DND-41 (cell line): ENCODE results near the gene GLYATL1B.
"Not testable (repeated sequence)": the region's sequence is repeated elsewhere in the genome, so short reads cannot be mapped to it uniquely, and the experiment has no call there.

Experiments used
- ATAC-seq: fragments of 200-7000 bp; cut with Tn5 transposase; 3 replicates; pipeline ENCODE4 v1.9.1; 2021; ENCODE audit warnings: low read depth; ENCODE audit not compliant: insufficient read depth
- DNase-seq: peaks from one replicate; pipeline ENCODE4 v3.0.0-alpha.2; 2020
- H2AFZ ChIP-seq: 2 replicates; pipeline ENCODE4 v1.6.0; 2012; ENCODE audit warnings: low read depth, low read length
- H3K27ac ChIP-seq: 2 replicates; pipeline ENCODE4 v1.5.1; 2012; ENCODE audit warnings: low read length, inconsistent platforms
- H3K27me3 ChIP-seq: fragments of 200-600 bp; sonication (generic); 2 replicates; pipeline ENCODE4 v1.6.0; 2012; ENCODE audit warnings: low read length, mild to moderate bottlenecking, inconsistent platforms; ENCODE audit not compliant: insufficient read depth, poor library complexity
- H3K36me3 ChIP-seq: 2 replicates; pipeline ENCODE4 v1.5.1; 2012; ENCODE audit warnings: low read length, inconsistent platforms; ENCODE audit not compliant: insufficient read depth
- H3K4me1 ChIP-seq: 2 replicates; pipeline ENCODE4 v1.5.1; 2012; ENCODE audit warnings: mild to moderate bottlenecking, low read length; ENCODE audit not compliant: insufficient read depth
- H3K4me2 ChIP-seq: 2 replicates; pipeline ENCODE4 v1.6.0; 2012; ENCODE audit warnings: mild to moderate bottlenecking, moderate library complexity, low read length, inconsistent platforms; ENCODE audit not compliant: insufficient read depth
- H3K4me3 ChIP-seq, 2 experiments: fragments of 200-600 bp in 1 of 2; shearing (Covaris generic) in 1 of 2; 2 replicates each; pipeline ENCODE4 v1.5.1; 2012 to 2016; ENCODE audit warnings: inconsistent platforms in 2 of 2, low read length in 2 of 2, mild to moderate bottlenecking in 2 of 2, low read depth in 1 of 2, moderate library complexity in 1 of 2
- H3K79me2 ChIP-seq: 2 replicates; pipeline ENCODE4 v1.6.0; 2012; ENCODE audit warnings: low read length, inconsistent platforms; ENCODE audit not compliant: insufficient read depth
- H3K9ac ChIP-seq: 2 replicates; pipeline ENCODE4 v1.6.0; 2012; ENCODE audit warnings: low read depth, mild to moderate bottlenecking, inconsistent platforms, low read length, moderate library complexity
- H3K9me3 ChIP-seq: 2 replicates; pipeline ENCODE4 v1.5.1; 2012; ENCODE audit warnings: low read length, moderate library complexity, mild to moderate bottlenecking, inconsistent platforms; ENCODE audit not compliant: insufficient read depth, severe bottlenecking
- H4K20me1 ChIP-seq: 2 replicates; pipeline ENCODE4 v1.6.0; 2012; ENCODE audit warnings: low read length; ENCODE audit not compliant: insufficient read depth
- CTCF ChIP-seq: IDR thresholded peaks from 2 replicates; pipeline ENCODE4 v1.5.1; 2012; ENCODE audit warnings: borderline replicate concordance, low read length, moderate library complexity, mild to moderate bottlenecking; ENCODE audit not compliant: poor library complexity, severe bottlenecking; ENCODE audit errors: extremely low read depth
- EZH2 ChIP-seq: IDR thresholded peaks from 3 replicates; pipeline ENCODE4 v1.6.1; 2012; ENCODE audit warnings: borderline replicate concordance, low read depth, mild to moderate bottlenecking, moderate library complexity, low read length, inconsistent platforms; ENCODE audit not compliant: severe bottlenecking

Gene GLYATL1B

GRCh38 chr11:59086007-59086406, at the start of gene GLYATL1B:
Gene GLYATL1B, plus strand, starts transcription at chr11:59086307. Its CDS starts 0 bp downstream, at chr11:59086307.
- H3K27me3 ChIP-seq, H2AFZ ChIP-seq, ATAC-seq: not testable (repeated sequence)

GRCh38 chr11:59036542-59036941, 49.6 kb upstream of the GLYATL1B start:
- H3K9ac ChIP-seq, DNase-seq, H3K4me3 ChIP-seq, H3K4me1 ChIP-seq, ATAC-seq, H2AFZ ChIP-seq, H3K9me3 ChIP-seq, H3K4me2 ChIP-seq, H3K27ac ChIP-seq, H4K20me1 ChIP-seq, H3K79me2 ChIP-seq, H3K36me3 ChIP-seq, H3K27me3 ChIP-seq: not testable (repeated sequence)

More at GRCh38 chr11:59086007-59086406, at the start of gene GLYATL1B:
- H4K20me1 ChIP-seq, H3K4me1 ChIP-seq, H3K9ac ChIP-seq, H3K9me3 ChIP-seq, DNase-seq, H3K79me2 ChIP-seq, H3K4me3 ChIP-seq, H3K27ac ChIP-seq, H3K4me2 ChIP-seq, H3K36me3 ChIP-seq: not testable (repeated sequence)

GRCh38 chr11:59037434-59037833, 48.7 kb upstream of the GLYATL1B start:
- not testable (repeated sequence) for H3K27ac ChIP-seq, H3K27me3 ChIP-seq, H3K9me3 ChIP-seq, H4K20me1 ChIP-seq, H3K36me3 ChIP-seq, DNase-seq, H3K79me2 ChIP-seq, ATAC-seq, H2AFZ ChIP-seq, H3K4me1 ChIP-seq, H3K9ac ChIP-seq, H3K4me2 ChIP-seq, H3K4me3 ChIP-seq

- ATAC-seq, result no peak
- H3K9me3 ChIP-seq, result no peaks in the 10 kb centered on the region
- no peaks in the 10 kb centered on the region for H4K20me1 ChIP-seq
- no peak for TF ChIP-seq EZH2
- TF ChIP-seq CTCF, result no peak
- H3K4me2 ChIP-seq, result no peak overlapping the region
- no peak overlapping the region for H2AFZ ChIP-seq
- no peaks in the 10 kb centered on the region for H3K27me3 ChIP-seq
- H3K4me3 ChIP-seq, result no peak overlapping the region
- H3K36me3 ChIP-seq, result no peaks in the 10 kb centered on the region
- H3K79me2 ChIP-seq, result no peaks in the 10 kb centered on the region
- no peaks in the 10 kb centered on the region for H3K4me1 ChIP-seq
- no peak for DNase-seq
- no peak overlapping the region for H3K27ac ChIP-seq
- no peak overlapping the region for H3K9ac ChIP-seq
Observed at GRCh38 chr11:59040607-59041006, 45.5 kb upstream of the GLYATL1B start.

- not testable (repeated sequence) for H4K20me1 ChIP-seq, H3K9me3 ChIP-seq, H3K36me3 ChIP-seq, H2AFZ ChIP-seq, H3K4me2 ChIP-seq, H3K4me3 ChIP-seq, H3K27ac ChIP-seq, H3K27me3 ChIP-seq, H3K79me2 ChIP-seq, DNase-seq, H3K4me1 ChIP-seq, H3K9ac ChIP-seq, ATAC-seq
Observed at GRCh38 chr11:59051383-59051782, 34.7 kb upstream of the GLYATL1B start.

GRCh38 chr11:59052355-59052754, 33.8 kb upstream of the GLYATL1B start:
- not testable (repeated sequence) for H2AFZ ChIP-seq, ATAC-seq, H3K9ac ChIP-seq, H3K4me1 ChIP-seq, H3K4me2 ChIP-seq, H3K9me3 ChIP-seq, H3K27ac ChIP-seq, H3K79me2 ChIP-seq, H3K4me3 ChIP-seq, DNase-seq, H3K36me3 ChIP-seq, H3K27me3 ChIP-seq, H4K20me1 ChIP-seq
